ENCODE measurements around the gene DNAJB8.

DNA sequence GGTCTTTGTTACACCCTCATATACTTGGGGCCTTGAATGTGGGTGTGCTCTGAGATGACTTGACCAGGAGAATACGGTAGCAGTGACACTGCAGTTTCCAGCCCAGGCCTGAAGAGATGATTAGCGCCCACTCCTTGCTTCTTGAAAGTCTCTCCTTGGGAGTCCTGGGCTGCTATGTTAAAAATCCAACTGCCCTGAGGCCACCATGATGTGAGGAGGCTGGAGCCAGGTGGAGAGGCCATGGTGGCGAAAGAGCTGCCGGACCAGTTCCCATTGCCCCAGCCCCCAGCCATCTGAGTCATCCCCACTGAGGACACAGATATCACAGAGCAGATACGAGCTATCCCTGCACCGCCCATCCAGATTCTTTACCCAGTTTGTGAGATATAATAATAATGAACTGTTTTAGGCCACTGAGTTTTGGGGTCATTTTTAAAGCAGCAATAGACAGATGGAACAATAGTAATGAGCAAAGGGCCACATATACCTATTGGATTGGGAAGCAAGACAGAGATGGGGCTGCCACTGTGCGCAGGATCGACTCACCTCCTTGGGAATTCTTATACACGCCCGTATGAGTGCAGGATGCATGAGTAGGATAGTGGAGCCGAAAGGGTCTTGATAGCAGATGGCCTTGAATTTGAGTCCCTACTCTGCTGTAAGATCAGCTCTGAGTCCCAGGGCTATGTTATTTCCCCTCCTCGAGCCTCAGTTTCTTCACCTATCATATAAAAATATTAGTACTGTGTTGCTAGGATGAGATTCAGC lies 38.5 kb upstream of the DNAJB8 start:
- TF ChIP-seq, protein P1, sequence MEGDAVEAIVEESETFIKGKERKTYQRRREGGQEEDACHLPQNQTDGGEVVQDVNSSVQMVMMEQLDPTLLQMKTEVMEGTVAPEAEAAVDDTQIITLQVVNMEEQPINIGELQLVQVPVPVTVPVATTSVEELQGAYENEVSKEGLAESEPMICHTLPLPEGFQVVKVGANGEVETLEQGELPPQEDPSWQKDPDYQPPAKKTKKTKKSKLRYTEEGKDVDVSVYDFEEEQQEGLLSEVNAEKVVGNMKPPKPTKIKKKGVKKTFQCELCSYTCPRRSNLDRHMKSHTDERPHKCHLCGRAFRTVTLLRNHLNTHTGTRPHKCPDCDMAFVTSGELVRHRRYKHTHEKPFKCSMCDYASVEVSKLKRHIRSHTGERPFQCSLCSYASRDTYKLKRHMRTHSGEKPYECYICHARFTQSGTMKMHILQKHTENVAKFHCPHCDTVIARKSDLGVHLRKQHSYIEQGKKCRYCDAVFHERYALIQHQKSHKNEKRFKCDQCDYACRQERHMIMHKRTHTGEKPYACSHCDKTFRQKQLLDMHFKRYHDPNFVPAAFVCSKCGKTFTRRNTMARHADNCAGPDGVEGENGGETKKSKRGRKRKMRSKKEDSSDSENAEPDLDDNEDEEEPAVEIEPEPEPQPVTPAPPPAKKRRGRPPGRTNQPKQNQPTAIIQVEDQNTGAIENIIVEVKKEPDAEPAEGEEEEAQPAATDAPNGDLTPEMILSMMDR (IDR thresholded peaks at IDR 0.05), result no peak
- TF ChIP-seq POLR2AphosphoS5 (IDR thresholded peaks at IDR 0.05), result no peak
